Measurements from ENCODE around the gene TBC1D12. TPM values are rescaled to one million over a fixed set of nuclear protein-coding genes. Genes with fewer than 3 reads are reported as not detected.

The TBC1D12 gene
- total RNA-seq, 3 donors from 2014 or later, result 19.0 to 29.4 (median 27.2) TPM

DNA sequence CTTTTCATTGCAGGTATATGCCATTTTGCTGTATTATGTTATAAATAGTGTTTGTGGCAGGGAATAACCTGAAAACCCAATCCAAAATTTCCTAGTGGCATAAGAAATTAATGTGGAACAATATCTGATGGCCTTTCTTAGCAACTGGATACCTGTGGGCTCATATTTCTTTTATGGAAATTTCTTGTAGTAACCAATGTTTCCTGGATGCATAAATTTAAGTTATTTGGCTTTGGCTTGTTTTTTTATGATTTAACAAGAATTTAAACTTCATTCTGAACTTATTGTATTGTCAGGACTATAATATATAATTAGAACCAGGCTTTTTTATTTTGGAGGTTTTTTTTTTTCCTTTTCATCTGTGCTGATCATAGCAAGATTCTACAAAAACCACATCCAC, 30.1 kb downstream of the TBC1D12 start:
- Histone ChIP-seq H3K27ac (no peak overlapping the region), H3K4me3 (no peak overlapping the region), H3K4me1 (no peaks in the 10 kb centered on the region), H3K9me3 (peaks cover 0 to 7% of the 10 kb centered on the region in 2 donors), H3K27me3 (no peaks in the 10 kb centered on the region), H3K36me3 (no peaks in the 10 kb centered on the region)
- intact Hi-C loops (cut with DNase I; ENCODE audit: low total_unique reads), result no loop called here
- no peak for TF ChIP-seq POLR2A (IDR thresholded peaks at IDR 0.05)
- TF ChIP-seq, protein P1, sequence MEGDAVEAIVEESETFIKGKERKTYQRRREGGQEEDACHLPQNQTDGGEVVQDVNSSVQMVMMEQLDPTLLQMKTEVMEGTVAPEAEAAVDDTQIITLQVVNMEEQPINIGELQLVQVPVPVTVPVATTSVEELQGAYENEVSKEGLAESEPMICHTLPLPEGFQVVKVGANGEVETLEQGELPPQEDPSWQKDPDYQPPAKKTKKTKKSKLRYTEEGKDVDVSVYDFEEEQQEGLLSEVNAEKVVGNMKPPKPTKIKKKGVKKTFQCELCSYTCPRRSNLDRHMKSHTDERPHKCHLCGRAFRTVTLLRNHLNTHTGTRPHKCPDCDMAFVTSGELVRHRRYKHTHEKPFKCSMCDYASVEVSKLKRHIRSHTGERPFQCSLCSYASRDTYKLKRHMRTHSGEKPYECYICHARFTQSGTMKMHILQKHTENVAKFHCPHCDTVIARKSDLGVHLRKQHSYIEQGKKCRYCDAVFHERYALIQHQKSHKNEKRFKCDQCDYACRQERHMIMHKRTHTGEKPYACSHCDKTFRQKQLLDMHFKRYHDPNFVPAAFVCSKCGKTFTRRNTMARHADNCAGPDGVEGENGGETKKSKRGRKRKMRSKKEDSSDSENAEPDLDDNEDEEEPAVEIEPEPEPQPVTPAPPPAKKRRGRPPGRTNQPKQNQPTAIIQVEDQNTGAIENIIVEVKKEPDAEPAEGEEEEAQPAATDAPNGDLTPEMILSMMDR (IDR thresholded peaks at IDR 0.05), result no peak
- no peak for TF ChIP-seq POLR2AphosphoS5 (IDR thresholded peaks at IDR 0.05)
- DNase-seq (ENCODE audit: low spot score in 2 of 2), result no peak

DNA sequence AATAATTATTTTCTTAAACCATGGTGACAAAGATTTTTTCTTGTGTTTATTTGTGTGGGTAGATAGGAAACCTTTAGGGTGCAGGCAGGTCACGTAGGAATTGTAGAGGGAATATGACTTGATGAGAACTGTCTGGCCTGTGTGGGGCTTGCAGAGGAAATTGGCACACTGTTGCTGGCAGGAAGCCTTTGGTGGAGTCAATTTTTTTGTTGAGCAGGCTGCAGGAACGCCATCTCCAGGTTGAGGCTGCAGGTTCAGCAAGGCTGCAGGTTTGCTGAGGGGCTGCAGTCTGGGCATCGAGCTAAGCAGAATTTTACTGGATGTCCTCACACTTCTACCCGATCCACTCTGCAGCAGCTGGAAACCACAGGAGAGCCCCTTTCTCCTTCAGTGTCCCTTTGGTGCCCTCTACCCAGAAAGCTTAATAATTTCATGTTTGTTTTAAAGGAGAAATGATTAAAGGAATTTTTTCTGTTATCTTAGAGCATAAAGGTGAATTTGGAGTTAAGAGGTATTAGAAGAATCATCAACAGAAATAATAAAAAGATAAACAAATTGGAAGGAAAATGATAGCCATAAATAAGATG, 37.0 kb downstream of the TBC1D12 start:
- Histone ChIP-seq H3K36me3 (no peaks in the 10 kb centered on the region), H3K27me3 (no peaks in the 10 kb centered on the region), H3K4me3 (no peak overlapping the region), H3K27ac (no peak overlapping the region), H3K4me1 (no peaks in the 10 kb centered on the region), H3K9me3 (peaks cover 0 to 7% of the 10 kb centered on the region in 2 donors)
- DNase-seq (ENCODE audit: low spot score in 2 of 2), result no peak
- TF ChIP-seq POLR2AphosphoS5 (IDR thresholded peaks at IDR 0.05) (no peak), POLR2A (IDR thresholded peaks at IDR 0.05) (no peak)
- TF ChIP-seq, protein P1 (IDR thresholded peaks at IDR 0.05), result no peak
- intact Hi-C loops (cut with DNase I; ENCODE audit: low total_unique reads), result no loop called here

DNA sequence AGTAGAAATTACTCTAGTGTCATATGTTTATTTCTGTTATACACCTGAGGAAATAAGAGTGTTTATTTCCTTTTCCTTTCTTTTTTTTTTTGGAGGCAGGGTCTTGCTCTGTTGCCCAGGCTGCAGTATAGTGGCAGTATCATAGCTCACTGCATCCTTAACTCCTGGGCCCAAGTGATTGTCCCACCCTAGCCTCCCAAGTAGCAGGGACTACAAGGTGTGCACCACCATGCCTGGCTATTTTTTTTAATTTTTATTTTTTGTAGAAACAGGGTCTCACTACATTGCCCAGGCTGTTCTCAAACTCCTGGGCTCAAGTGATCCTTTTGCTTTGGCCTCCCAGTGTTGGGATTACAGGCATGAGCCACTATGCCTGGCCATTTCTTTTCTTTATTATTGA, 37.8 kb downstream of the TBC1D12 start:
- TF ChIP-seq, protein P1 (IDR thresholded peaks at IDR 0.05), result no peak
- DNase-seq (ENCODE audit: low spot score in 2 of 2), result no peak
- Histone ChIP-seq H3K36me3 (no peaks in the 10 kb centered on the region), H3K27me3 (no peaks in the 10 kb centered on the region), H3K9me3 (peaks cover 0 to 7% of the 10 kb centered on the region in 2 donors), H3K4me3 (no peak overlapping the region), H3K27ac (no peak overlapping the region), H3K4me1 (no peaks in the 10 kb centered on the region)
- intact Hi-C loops (cut with DNase I; ENCODE audit: low total_unique reads), result no loop called here

DNA sequence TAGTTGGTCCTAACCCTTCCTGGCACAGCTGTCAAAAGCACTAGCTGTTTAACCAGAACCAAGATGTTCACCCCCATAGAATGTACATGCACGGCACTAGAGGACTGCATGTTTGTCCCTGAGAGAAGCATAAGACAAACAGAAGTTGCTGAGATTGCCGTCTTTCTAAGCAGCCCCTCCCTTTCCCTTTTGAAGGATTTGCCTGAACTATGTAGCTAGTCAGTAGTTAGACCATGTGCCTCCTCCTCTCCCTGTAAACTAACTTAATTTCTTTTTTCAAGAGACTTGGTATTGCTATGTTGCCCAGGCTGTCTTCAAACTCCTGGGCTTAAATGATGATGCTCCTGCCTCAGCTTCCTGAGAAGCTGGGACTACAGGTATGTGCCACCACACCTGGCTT, 40.7 kb downstream of the TBC1D12 start:
- H3K27me3 ChIP-seq, result no peaks in the 10 kb centered on the region
- H3K36me3 ChIP-seq, result no peaks in the 10 kb centered on the region
- H3K27ac ChIP-seq, result no peak overlapping the region
- no peak for TF ChIP-seq POLR2AphosphoS5 (IDR thresholded peaks at IDR 0.05)
- TF ChIP-seq POLR2A (IDR thresholded peaks at IDR 0.05), result no peak
- TF ChIP-seq, protein P1 (IDR thresholded peaks at IDR 0.05), result no peak
- intact Hi-C loops (cut with DNase I; ENCODE audit: low total_unique reads), result no loop called here
- no peaks in the 10 kb centered on the region for H3K4me1 ChIP-seq
- DNase-seq (ENCODE audit: low spot score in 2 of 2), result no peak
- H3K9me3 ChIP-seq, result no peaks in the 10 kb centered on the region
- H3K4me3 ChIP-seq, result no peak overlapping the region

DNA sequence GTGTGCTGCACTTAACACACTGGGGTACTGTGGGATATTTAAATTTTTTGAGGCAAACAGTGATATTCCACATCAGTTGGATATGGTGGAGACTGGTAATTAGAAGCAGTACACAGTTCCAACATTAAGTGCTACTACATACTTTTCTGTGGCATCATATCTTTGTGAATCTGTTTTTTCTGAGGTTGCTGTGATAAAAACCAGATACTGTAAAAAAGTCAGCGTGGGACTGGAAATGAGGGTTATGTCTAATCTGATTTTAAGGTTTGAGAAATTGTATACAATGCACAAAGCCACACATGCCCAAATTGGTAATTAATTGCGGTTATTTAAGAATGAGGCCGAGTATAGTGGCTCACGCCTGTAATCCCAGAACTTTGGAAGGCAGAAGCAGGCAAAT, 41.2 kb downstream of the TBC1D12 start:
- Histone ChIP-seq H3K9me3 (no peaks in the 10 kb centered on the region), H3K27ac (no peak overlapping the region), H3K4me3 (no peak overlapping the region), H3K4me1 (no peaks in the 10 kb centered on the region), H3K27me3 (no peaks in the 10 kb centered on the region), H3K36me3 (no peaks in the 10 kb centered on the region)
- no peak for DNase-seq (ENCODE audit: low spot score in 2 of 2)
- TF ChIP-seq POLR2A (IDR thresholded peaks at IDR 0.05) (no peak), POLR2AphosphoS5 (IDR thresholded peaks at IDR 0.05) (no peak)
- TF ChIP-seq, protein P1 (IDR thresholded peaks at IDR 0.05), result no peak
- intact Hi-C loops (cut with DNase I; ENCODE audit: low total_unique reads), result no loop called here
